GM12864 (cell line): ENCODE measurements around the gene GOLIM4.

Source experiments
- DNase-seq: peaks from one replicate; pipeline ENCODE4 v3.0.0-alpha.2; 2011; ENCODE audit warnings: low read depth
- H3K4me3 ChIP-seq: 2 replicates; pipeline ENCODE4 v1.5.1; 2011; ENCODE audit warnings: mild to moderate bottlenecking, low read depth, low read length, control low read depth
- CTCF ChIP-seq: IDR thresholded peaks from 2 replicates; pipeline ENCODE4 v1.5.1; 2011; ENCODE audit warnings: low read depth, mild to moderate bottlenecking, moderate library complexity, low read length, control low read depth, inconsistent platforms; ENCODE audit errors: missing control alignments

Gene GOLIM4

GRCh38 chr3:167978486-167978885, 117.2 kb downstream of the GOLIM4 start:
- DNase-seq, result no peak
- TF ChIP-seq CTCF, result no peak
- H3K4me3 ChIP-seq, result no peak overlapping the region

GRCh38 chr3:167978071-167978470, 117.7 kb downstream of the GOLIM4 start:
- no peak for DNase-seq
- no peak overlapping the region for H3K4me3 ChIP-seq
- no peak for TF ChIP-seq CTCF

DNA sequence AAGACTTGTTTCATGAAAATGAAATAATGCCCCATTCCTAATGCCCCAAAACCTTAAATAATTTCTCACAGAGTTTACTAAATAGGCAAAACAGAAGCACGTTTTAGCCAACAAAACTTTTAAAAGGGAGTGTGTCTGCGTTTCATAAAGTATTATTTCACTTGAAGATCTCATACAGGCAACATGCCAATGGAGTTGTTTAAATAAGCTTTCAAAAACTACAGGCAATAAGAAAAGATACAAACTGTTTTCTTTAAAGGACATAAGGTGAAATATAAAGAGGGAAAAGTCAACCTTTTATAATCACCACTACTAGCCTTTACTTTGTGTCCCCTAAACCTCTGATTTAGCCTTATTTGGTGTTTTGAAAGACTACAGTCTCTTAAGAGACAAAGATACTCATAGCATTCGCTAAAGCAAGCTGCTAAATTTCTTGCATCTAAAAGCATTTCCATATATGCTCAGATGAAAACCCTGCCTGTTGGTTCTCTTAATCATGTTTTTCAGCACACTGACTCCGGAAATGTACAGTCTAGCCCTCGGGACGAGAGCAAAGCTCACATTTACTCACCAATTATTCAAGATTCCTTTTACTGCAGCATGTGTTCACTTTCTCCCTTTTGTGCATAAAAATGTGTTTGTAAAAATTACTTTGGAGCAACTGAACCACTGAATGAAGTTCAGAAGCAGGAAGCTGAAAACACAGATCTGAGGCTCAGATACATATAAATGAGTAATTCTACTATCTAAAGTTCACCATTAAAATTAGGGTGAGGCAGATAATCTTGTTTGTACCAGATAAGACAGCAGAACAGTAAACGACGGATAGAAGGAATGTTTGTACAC, 119.0 kb downstream of the GOLIM4 start:
- H3K4me3 ChIP-seq, result no peak overlapping the region
- no peak for DNase-seq
- no peak for TF ChIP-seq CTCF

- TF ChIP-seq CTCF, result no peak
- DNase-seq, result no peak
- H3K4me3 ChIP-seq, result no peak overlapping the region
These were observed 121.8 kb downstream of the GOLIM4 start for GRCh38 chr3:167973901-167974300.

- H3K4me3 ChIP-seq, result no peak overlapping the region
- no peak for DNase-seq
- TF ChIP-seq CTCF, result no peak
These were observed 122.7 kb downstream of the GOLIM4 start for GRCh38 chr3:167973046-167973445.

- no peak for DNase-seq
- TF ChIP-seq CTCF, result no peak
- no peak overlapping the region for H3K4me3 ChIP-seq
These were observed 123.2 kb downstream of the GOLIM4 start for GRCh38 chr3:167972502-167972901.

DNA sequence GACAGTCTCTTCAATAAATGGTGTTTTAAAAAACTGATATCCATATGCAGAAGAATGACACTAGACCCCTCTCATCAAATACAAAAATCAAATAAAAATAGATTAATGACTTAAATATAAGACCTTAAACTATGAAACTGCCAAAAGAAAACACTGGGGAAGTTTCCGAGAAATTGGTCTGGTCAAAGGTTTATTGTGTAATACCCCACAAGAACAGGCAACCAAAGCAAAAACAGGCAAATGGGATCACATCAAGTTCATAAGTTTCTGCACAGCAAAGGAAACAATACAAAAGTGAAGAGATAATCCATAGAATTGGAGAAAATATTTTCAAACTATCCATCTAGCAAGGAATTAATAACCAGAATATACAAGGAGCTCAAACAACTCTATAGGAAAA, 126.2 kb downstream of the GOLIM4 start:
- TF ChIP-seq CTCF, result no peak
- DNase-seq, result no peak
- H3K4me3 ChIP-seq, result no peak overlapping the region
